ENCODE results near the gene BAAT.
A peak's percentile ranks its signal among the peaks of the same experiment; 100 is the strongest.
"Not testable (repeated sequence)": the region's sequence is repeated elsewhere in the genome, so short reads cannot be mapped to it uniquely, and the experiment has no call there.

The BAAT gene

GRCh38 chr9:101384873-101385536 lies at the start of gene BAAT:
TSS of gene BAAT (minus strand) at chr9:101385006. CDS start at chr9:101371404, 13,602 bp downstream.
- H3K36me3 ChIP-seq (ENCODE audit: control insufficient read depth in 1 of 2, insufficient read depth in 2 of 2, low read length in 2 of 2); H3K27me3 ChIP-seq (ENCODE audit: low read depth, low read length); H3K4me3 ChIP-seq (ENCODE audit: low read depth in 1 of 2, low read length in 2 of 2); H3K27ac ChIP-seq (ENCODE audit: low read length); H3K9me3 ChIP-seq (ENCODE audit: control insufficient read depth in 1 of 2, low read length in 2 of 2); H3K4me1 ChIP-seq (ENCODE audit: control insufficient read depth in 1 of 2, insufficient read depth in 2 of 2, low read length in 2 of 2): not testable (repeated sequence)

DNA sequence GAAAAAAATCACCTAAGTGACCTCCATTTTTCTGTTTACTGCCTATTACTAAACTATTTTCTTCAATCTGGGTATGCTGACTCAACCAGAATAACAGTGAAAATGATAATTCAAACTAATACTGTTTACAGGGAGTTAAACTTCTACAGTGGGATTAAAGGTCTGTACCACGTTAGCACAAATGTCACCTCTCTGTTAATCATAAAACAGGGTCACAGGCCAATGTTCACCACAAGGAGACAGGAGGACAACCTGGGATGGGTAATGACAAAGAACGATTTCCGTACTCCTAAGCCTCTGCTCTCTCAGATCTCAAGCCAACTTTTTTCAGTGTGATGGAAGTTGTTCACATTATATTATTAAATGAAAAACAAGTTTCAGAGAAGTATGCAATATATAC lies 48.4 kb upstream of the BAAT start:
- Histone ChIP-seq H3K4me3 (ENCODE audit: low read depth in 1 of 2, low read length in 2 of 2) (peak overlapping the region in 1 of 2 donors; percentile 1), H3K9me3 (ENCODE audit: control insufficient read depth in 1 of 2, low read length in 2 of 2) (no peaks in the 10 kb centered on the region), H3K36me3 (ENCODE audit: control insufficient read depth in 1 of 2, insufficient read depth in 2 of 2, low read length in 2 of 2) (no peaks in the 10 kb centered on the region), H3K27me3 (ENCODE audit: low read depth, low read length) (no peaks in the 10 kb centered on the region), H3K4me1 (ENCODE audit: control insufficient read depth in 1 of 2, insufficient read depth in 2 of 2, low read length in 2 of 2) (no peaks in the 10 kb centered on the region), H3K27ac (ENCODE audit: low read length) (no peak overlapping the region)

DNA sequence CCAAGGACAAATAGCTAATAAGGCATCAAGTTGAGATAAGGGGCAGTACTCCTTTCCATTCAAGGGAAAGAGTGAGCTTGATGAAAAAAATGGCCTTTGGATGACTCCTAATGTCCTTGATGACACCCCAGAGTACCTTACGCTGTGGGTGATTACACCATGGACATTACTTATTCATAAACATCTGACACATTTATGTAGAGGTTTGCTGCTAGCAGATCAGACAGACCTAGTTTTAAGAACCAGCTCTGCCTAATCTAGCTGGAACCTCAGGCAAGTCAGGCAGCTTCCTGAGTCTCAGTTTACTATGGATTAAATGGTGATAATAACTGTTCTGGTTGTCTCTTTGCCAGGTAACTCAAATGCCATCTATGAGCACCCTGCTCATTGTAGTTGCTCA lies 47.9 kb upstream of the BAAT start:
- Histone ChIP-seq H3K36me3 (ENCODE audit: control insufficient read depth in 1 of 2, insufficient read depth in 2 of 2, low read length in 2 of 2) (no peaks in the 10 kb centered on the region), H3K9me3 (ENCODE audit: control insufficient read depth in 1 of 2, low read length in 2 of 2) (no peaks in the 10 kb centered on the region), H3K4me1 (ENCODE audit: control insufficient read depth in 1 of 2, insufficient read depth in 2 of 2, low read length in 2 of 2) (no peaks in the 10 kb centered on the region), H3K27me3 (ENCODE audit: low read depth, low read length) (no peaks in the 10 kb centered on the region), H3K4me3 (ENCODE audit: low read depth in 1 of 2, low read length in 2 of 2) (peak overlapping the region in 1 of 2 donors; percentile 1), H3K27ac (ENCODE audit: low read length) (no peak overlapping the region)

DNA sequence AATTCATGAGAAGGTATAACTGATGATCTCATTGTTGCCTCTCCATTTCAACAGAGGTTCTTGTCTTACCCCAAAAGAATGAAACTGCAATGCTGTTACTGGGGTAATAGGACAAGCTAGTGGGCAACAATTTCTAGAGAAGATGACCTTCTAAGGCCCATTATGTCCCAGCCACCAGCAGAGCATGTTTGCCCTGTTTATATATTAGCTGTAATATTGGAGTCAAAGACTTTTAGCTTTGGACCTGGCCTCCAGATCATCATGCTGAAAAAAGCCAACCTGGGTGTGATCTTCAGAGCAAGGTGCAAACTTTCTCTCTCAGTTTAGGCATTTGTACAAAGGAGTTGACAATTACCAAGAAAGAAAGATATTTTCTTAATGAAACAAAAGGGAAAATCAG lies 47.4 kb upstream of the BAAT start:
- Histone ChIP-seq H3K4me1 (ENCODE audit: control insufficient read depth in 1 of 2, insufficient read depth in 2 of 2, low read length in 2 of 2) (no peaks in the 10 kb centered on the region), H3K4me3 (ENCODE audit: low read depth in 1 of 2, low read length in 2 of 2) (no peak overlapping the region), H3K27me3 (ENCODE audit: low read depth, low read length) (no peaks in the 10 kb centered on the region), H3K36me3 (ENCODE audit: control insufficient read depth in 1 of 2, insufficient read depth in 2 of 2, low read length in 2 of 2) (no peaks in the 10 kb centered on the region), H3K27ac (ENCODE audit: low read length) (peak overlapping the region; percentile 14), H3K9me3 (ENCODE audit: control insufficient read depth in 1 of 2, low read length in 2 of 2) (no peaks in the 10 kb centered on the region)

- Histone ChIP-seq H3K36me3 (ENCODE audit: control insufficient read depth in 1 of 2, insufficient read depth in 2 of 2, low read length in 2 of 2) (no peaks in the 10 kb centered on the region), H3K27ac (ENCODE audit: low read length) (no peak overlapping the region)
Observed at GRCh38 chr9:101429736-101430135, 44.9 kb upstream of the BAAT start.

DNA sequence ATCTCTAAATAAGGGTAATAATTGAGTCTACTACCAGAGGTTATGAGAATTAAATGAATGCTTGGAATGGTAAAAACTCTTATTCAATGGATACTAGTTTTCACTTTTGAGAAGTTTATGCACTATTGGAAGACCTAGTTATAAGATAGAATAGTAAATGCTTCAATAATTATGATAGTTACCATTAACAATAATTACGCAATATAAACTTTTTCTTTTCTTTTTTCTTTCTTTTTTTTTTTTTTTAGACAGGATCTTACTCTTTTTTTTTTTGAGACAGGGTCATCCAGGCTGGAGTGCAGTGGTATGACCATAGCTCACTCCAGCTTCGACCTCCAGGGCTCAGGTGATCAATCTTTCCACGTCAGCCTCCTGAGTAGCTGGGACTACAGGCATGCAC lies 44.1 kb upstream of the BAAT start:
- Histone ChIP-seq H3K36me3 (ENCODE audit: control insufficient read depth in 1 of 2, insufficient read depth in 2 of 2, low read length in 2 of 2) (no peaks in the 10 kb centered on the region), H3K27ac (ENCODE audit: low read length) (no peak overlapping the region), H3K4me3 (ENCODE audit: low read depth in 1 of 2, low read length in 2 of 2) (no peak overlapping the region), H3K4me1 (ENCODE audit: control insufficient read depth in 1 of 2, insufficient read depth in 2 of 2, low read length in 2 of 2) (no peaks in the 10 kb centered on the region), H3K9me3 (ENCODE audit: control insufficient read depth in 1 of 2, low read length in 2 of 2) (no peaks in the 10 kb centered on the region), H3K27me3 (ENCODE audit: low read depth, low read length) (no peaks in the 10 kb centered on the region)

More at GRCh38 chr9:101429736-101430135, 44.9 kb upstream of the BAAT start:
- Histone ChIP-seq H3K9me3 (ENCODE audit: control insufficient read depth in 1 of 2, low read length in 2 of 2) (no peaks in the 10 kb centered on the region), H3K4me3 (ENCODE audit: low read depth in 1 of 2, low read length in 2 of 2) (no peak overlapping the region), H3K27me3 (ENCODE audit: low read depth, low read length) (no peaks in the 10 kb centered on the region), H3K4me1 (ENCODE audit: control insufficient read depth in 1 of 2, insufficient read depth in 2 of 2, low read length in 2 of 2) (no peaks in the 10 kb centered on the region)

- H3K9me3 ChIP-seq (ENCODE audit: control insufficient read depth in 1 of 2, low read length in 2 of 2), result no peaks in the 10 kb centered on the region
- no peaks in the 10 kb centered on the region for H3K36me3 ChIP-seq (ENCODE audit: control insufficient read depth in 1 of 2, insufficient read depth in 2 of 2, low read length in 2 of 2)
- H3K27ac ChIP-seq (ENCODE audit: low read length), result no peak overlapping the region
- no peaks in the 10 kb centered on the region for H3K27me3 ChIP-seq (ENCODE audit: low read depth, low read length)
- H3K4me3 ChIP-seq (ENCODE audit: low read depth in 1 of 2, low read length in 2 of 2), result no peak overlapping the region
- H3K4me1 ChIP-seq (ENCODE audit: control insufficient read depth in 1 of 2, insufficient read depth in 2 of 2, low read length in 2 of 2), result no peaks in the 10 kb centered on the region
Observed at GRCh38 chr9:101427957-101428655, 43.3 kb upstream of the BAAT start.

- no peak overlapping the region for H3K4me3 ChIP-seq (ENCODE audit: low read depth in 1 of 2, low read length in 2 of 2)
Observed at GRCh38 chr9:101427358-101427757, 42.6 kb upstream of the BAAT start.

GRCh38 chr9:101421653-101422065 lies 36.9 kb upstream of the BAAT start:
- Histone ChIP-seq H3K4me3 (ENCODE audit: low read depth in 1 of 2, low read length in 2 of 2) (no peak overlapping the region), H3K27ac (ENCODE audit: low read length) (no peak overlapping the region), H3K9me3 (ENCODE audit: control insufficient read depth in 1 of 2, low read length in 2 of 2) (peaks cover 0 to 26% of the 10 kb centered on the region in 2 donors), H3K4me1 (ENCODE audit: control insufficient read depth in 1 of 2, insufficient read depth in 2 of 2, low read length in 2 of 2) (no peaks in the 10 kb centered on the region), H3K27me3 (ENCODE audit: low read depth, low read length) (no peaks in the 10 kb centered on the region), H3K36me3 (ENCODE audit: control insufficient read depth in 1 of 2, insufficient read depth in 2 of 2, low read length in 2 of 2) (peaks cover 0 to 24% of the 10 kb centered on the region in 2 donors)

More at GRCh38 chr9:101427358-101427757, 42.6 kb upstream of the BAAT start:
- H3K4me1 ChIP-seq (ENCODE audit: control insufficient read depth in 1 of 2, insufficient read depth in 2 of 2, low read length in 2 of 2), result no peaks in the 10 kb centered on the region
- no peak overlapping the region for H3K27ac ChIP-seq (ENCODE audit: low read length)
- H3K36me3 ChIP-seq (ENCODE audit: control insufficient read depth in 1 of 2, insufficient read depth in 2 of 2, low read length in 2 of 2), result no peaks in the 10 kb centered on the region
- H3K9me3 ChIP-seq (ENCODE audit: control insufficient read depth in 1 of 2, low read length in 2 of 2), result no peaks in the 10 kb centered on the region
- no peaks in the 10 kb centered on the region for H3K27me3 ChIP-seq (ENCODE audit: low read depth, low read length)

DNA sequence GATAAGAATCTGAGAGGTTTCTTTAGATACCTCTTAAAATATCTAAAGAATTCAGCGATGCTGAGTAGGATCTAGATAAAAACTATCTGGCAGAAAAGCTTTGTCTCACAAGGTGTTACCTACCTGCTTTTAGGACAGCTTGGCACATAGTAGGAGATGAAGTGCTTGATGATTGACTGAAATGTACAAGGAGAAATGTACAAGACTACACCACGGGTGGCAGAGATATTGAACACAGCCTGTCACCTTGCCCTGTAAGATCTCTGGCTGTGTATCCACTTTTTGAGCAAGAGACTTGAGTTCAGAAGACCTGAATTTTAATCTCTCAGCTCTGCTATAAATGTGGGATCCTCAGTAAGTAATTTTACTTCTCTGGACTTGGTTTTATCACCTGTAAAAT lies 35.1 kb upstream of the BAAT start:
- H3K4me3 ChIP-seq (ENCODE audit: low read depth in 1 of 2, low read length in 2 of 2), result no peak overlapping the region
- no peaks in the 10 kb centered on the region for H3K4me1 ChIP-seq (ENCODE audit: control insufficient read depth in 1 of 2, insufficient read depth in 2 of 2, low read length in 2 of 2)
- peaks cover 0 to 27% of the 10 kb centered on the region in 2 donors for H3K36me3 ChIP-seq (ENCODE audit: control insufficient read depth in 1 of 2, insufficient read depth in 2 of 2, low read length in 2 of 2)
- H3K27ac ChIP-seq (ENCODE audit: low read length), result no peak overlapping the region
- H3K9me3 ChIP-seq (ENCODE audit: control insufficient read depth in 1 of 2, low read length in 2 of 2), result peaks cover 6 to 38% of the 10 kb centered on the region in 2 donors
- no peaks in the 10 kb centered on the region for H3K27me3 ChIP-seq (ENCODE audit: low read depth, low read length)

- Histone ChIP-seq H3K27me3 (ENCODE audit: low read depth, low read length) (no peaks in the 10 kb centered on the region), H3K9me3 (ENCODE audit: control insufficient read depth in 1 of 2, low read length in 2 of 2) (peaks cover 6 to 47% of the 10 kb centered on the region in 2 donors), H3K4me1 (ENCODE audit: control insufficient read depth in 1 of 2, insufficient read depth in 2 of 2, low read length in 2 of 2) (no peaks in the 10 kb centered on the region), H3K4me3 (ENCODE audit: low read depth in 1 of 2, low read length in 2 of 2) (no peak overlapping the region), H3K27ac (ENCODE audit: low read length) (no peak overlapping the region), H3K36me3 (ENCODE audit: control insufficient read depth in 1 of 2, insufficient read depth in 2 of 2, low read length in 2 of 2) (peaks cover 0 to 34% of the 10 kb centered on the region in 2 donors)
Observed at GRCh38 chr9:101418518-101419430, 34.0 kb upstream of the BAAT start.

Measured in muscle layer of duodenum (tissue), 2 donors.